Fibroblast of skin of left biceps (primary cell): Measurements from ENCODE around the gene TEX35.
"Not testable (repeated sequence)": the region's sequence is repeated elsewhere in the genome, so short reads cannot be mapped to it uniquely, and the experiment has no call there.

Source experiments
- DNase-seq, 2 experiments: peaks; one replicate each; pipeline ENCODE4 v3.0.0-alpha.2; 2013; ENCODE audit warnings: low read depth in 2 of 2

TEX35 gene

DNA sequence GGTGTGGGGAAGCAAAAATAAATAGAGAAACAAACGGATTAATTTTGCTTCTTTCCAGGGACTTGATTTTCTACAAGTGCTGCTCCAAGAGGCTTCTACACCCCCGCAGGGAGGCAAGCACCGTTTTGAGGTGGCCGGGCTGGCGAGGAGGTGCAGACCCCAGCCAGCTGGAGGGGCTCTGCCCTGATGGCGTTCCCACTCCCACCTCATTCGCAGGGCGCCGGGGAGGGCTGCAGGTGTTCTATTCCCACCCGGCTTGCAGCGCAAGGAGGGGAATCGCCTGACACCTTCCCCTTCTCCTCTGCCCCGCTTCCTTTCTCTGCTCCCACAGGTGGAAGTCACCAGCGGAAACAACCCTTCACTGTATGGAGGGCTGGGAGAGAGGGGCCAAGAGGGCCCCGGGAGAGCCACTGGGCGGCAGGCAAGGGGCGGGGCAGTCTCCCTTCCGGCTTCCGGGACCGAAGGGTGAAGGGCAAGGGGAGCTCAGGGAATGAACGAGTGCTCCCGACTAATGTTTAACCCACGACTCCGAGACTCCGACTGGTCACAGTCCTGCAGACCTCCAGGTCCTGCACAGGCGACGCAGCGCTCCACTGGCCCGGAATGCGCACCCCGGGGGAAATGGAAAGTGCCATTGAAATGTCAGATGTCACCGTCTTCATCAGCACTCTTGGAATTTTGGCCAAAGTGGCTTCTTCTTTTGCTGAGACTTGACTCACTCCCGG lies 29.1 kb downstream of the TEX35 start:
- DNase-seq, result no peak

GRCh38 chr1:178542554-178543289 lies 29.8 kb downstream of the TEX35 start:
- DNase-seq, result peak; percentile 77 to 78

- no peak for DNase-seq
Observed at GRCh38 chr1:178543290-178543607, 30.3 kb downstream of the TEX35 start.

- no peak for DNase-seq
Observed at GRCh38 chr1:178544531-178544930, 31.6 kb downstream of the TEX35 start.

DNA sequence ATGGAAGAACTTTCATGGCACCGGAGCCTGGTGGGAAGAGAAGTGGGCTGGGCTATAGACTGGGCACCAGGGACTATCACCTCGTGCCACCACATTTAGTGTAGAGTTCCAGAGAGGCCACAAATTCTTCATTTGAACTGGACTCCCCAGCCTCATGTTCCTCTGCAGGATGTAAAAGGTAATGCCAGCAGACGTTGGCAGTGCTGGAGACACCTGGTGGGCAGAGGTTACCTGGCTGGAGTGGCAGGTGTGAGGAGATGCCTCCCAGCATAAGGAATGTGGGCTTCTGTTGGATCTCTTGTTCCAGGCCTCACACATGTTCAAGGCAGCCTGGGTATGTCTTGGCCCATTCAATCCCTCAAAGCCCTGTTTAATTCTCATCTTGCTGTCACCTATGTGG lies 35.2 kb downstream of the TEX35 start:
- no peak for DNase-seq

DNA sequence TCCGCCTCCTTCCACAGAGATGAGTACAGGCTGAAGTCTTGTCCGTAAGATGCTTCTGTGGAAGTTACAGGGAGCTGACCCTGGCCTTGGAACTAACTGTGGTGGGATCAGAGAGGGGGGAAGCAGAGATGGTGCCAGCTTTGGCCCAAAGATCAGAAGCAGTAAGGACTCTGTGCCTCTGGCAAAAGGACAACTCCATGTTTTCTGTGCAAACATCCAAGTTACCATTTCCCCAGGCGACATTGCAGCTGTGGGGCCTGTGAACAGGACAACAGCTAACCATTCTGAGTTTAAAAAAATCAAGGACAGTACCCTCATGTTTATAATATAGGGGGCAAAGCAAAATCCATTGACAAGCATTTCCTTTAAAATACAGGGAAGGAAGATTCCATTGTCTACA lies 38.4 kb downstream of the TEX35 start:
- DNase-seq, result no peak

GRCh38 chr1:178551940-178552339 lies 39.0 kb downstream of the TEX35 start:
- DNase-seq, result no peak

DNA sequence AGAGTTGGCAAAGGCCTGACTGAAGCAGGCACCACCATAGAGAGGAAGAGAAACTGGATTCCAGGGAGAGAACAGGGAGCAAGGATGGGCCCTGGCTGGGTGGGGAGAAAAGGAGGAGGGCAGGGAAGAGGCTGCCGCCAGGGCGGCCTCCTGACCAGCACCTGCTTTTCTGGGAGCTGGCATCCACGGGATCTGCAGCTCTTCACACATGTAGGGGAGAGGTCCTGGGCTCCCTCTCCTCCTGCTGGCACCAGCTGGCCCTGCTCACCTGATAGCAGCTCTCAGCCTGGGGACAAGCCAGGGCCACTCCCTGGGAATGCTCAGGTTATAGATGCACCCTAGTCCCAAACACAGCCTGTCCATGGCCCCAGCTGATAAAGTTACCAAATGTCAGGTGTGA lies 39.9 kb downstream of the TEX35 start:
- DNase-seq, result no peak

DNA sequence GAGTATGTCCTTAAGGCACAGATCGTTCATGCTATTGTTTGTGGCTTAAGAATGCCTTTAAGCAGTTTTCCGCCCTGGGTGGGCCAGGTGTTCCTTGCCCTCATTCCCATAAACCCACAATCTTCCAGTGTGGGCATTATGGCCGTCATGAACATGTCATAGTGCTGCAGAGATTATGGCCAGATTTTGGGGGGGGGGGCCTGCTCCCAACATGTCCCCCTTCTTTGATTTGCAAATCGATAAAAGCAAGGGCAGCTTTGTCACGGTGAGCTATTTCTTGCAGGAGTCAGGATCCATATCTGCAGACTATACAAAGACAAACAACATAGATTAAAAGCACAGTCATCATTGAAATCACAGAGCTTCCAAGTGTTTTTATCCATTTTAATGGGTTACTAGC lies 41.4 kb downstream of the TEX35 start:
- not testable (repeated sequence) for DNase-seq

DNA sequence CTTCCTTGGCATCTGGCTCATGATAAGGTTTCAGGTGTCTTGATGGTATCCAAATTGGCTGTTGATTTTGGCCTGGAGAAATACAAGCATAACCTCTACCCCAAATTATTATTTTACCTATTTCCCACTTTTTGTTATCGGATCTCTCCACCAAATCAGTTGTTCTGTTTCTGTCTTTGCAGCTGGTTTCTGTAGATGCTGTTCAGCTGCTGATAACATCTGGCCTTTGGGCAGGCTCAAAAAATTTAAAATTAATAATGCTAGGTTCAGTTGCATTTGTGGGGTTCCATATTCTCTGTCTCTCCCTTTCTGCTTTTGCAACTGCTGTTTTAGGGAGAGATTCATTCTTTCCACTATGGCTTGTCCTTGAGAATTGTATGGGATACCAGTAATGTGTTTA lies 42.7 kb downstream of the TEX35 start:
- not testable (repeated sequence) for DNase-seq

DNA sequence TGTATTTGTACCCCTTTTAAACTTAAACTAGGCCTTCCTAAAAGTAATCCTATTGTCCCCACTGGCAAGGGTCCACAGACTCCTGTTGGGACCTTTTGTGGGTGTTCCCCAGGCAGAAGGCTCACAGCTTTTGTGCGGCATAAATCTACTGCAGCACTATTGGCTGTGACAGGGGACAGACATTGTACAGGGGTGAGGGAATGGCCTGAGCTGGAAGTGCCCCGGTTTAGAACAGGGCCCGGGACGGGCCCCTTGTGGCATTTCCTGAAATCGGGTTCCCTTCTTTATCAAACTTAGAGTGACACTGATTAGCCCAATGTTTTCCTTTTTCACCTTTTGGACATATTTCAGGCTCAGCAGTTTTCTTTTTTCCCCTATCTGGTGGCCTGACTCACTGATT lies 45.9 kb downstream of the TEX35 start:
- DNase-seq, result not testable (repeated sequence)

DNA sequence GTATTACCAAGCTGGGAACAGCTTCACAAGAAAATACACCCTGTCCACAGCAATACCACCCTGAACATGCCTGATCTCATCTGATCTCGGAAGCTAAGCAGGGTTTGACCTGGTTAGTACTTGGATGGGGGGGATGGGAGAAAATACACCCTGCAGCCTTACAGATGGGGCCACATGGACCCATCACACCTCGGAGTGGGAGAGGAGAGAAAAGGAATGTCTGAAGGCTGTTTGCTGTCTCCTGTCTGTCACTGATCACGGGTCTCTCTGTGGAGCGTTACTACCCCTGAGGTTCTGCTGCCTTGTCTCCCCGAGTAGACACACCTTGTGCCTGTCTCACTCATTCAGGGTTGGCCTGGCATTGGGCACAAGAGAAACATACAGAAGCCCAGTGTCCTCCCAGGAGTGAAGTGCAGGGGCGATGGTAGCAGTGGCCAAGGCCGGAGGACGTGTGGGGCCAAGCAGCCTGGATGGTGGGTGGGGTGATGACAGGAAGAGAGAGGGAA lies 48.0 kb downstream of the TEX35 start:
- no peak for DNase-seq

GRCh38 chr1:178563099-178563820 lies 50.4 kb downstream of the TEX35 start:
- no peak for DNase-seq

- DNase-seq, result no peak
Observed at GRCh38 chr1:178564086-178564782, 51.3 kb downstream of the TEX35 start.

GRCh38 chr1:178564783-178565180 lies 51.9 kb downstream of the TEX35 start:
- no peak for DNase-seq

DNA sequence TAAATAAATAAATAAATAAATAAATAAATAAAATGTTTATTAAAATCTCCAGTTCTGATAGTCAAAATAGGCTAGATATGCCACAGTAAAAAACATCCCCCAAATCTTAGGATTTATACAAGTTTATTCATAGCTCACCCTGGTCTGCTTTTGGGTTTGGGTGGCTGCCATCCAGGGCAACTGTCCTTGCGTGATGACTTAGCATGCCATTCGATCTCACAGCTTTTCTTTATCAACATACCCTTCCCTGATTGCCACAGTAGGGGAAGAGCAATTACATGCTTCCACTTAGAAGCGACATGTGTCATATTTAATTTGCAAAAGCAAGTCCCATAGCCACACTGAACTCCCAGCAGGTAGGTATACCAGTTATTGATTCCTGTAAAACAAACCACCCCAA lies 52.7 kb downstream of the TEX35 start:
- DNase-seq, result no peak

DNA sequence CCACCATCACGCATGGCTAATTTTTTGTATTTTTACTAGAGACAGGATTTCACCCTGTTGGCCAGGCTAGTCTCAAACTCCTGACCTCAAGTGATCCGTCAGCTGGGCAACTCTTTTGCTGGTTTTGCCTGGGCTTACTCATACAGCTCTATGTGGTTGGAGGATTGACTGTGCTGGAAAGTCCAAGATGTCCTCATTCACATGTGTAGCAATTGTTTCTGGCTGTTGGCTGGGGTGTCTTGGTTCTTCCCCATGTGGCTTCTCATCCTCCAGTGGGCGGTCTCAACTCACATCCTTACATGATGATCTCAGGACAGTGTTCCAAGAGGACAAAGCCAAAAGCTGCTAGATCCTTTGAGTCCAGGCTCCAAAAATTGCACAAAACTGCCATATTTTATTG lies 53.3 kb downstream of the TEX35 start:
- DNase-seq, result no peak

DNA sequence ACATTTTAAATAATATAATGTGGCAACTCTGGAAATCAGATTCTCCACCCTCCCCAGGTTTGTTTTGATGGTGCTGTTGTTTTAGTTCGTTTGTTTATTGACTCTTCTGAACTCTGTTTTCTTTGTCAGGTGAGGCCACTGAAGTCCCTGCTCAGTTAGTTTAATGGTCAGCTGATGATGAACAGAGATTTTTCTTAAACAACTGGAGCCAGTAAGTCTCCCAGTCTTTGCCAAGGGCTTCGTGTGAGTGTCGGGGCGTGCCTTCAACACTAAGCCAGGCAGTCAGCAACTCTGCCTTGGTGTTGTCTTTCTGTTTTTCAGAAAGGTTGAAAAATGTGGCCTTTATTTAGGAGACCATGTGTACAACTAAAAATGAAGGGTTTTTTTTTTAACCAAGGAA lies 58.9 kb downstream of the TEX35 start:
- no peak for DNase-seq
